Measurements from ENCODE around the gene PPP2R3B. TPM values are rescaled to one million over a fixed set of nuclear protein-coding genes. Genes with fewer than 3 reads are reported as not detected.
"Not testable (repeated sequence)": the region's sequence is repeated elsewhere in the genome, so short reads cannot be mapped to it uniquely, and the experiment has no call there.

Gene PPP2R3B
- total RNA-seq, result 10 to 100 TPM in 1 of 4 donors, 1 to 10 TPM in 3; 3.2 to 16.1 (median 6.6) TPM
- polyA plus RNA-seq, result 10 to 100 TPM in 1 of 3 donors, 1 to 10 TPM in 2; 2.1 to 13.3 (median 5.4) TPM

GRCh38 chrX:386768-387575 is at the start of gene PPP2R3B:
Gene PPP2R3B, minus strand, starts transcription at chrX:386907. Its CDS starts 216 bp downstream, at chrX:386691.
- Histone ChIP-seq H3K27me3 (no peaks in the 10 kb centered on the region), H3K27ac (peak within 1 kb of the TSS; percentile 88 to 100 (median 98)), H3K4me1 (peaks cover 0 to 15% (median 12%) of the 10 kb centered on the region in 4 donors), H3K9me3 (no peaks in the 10 kb centered on the region), H3K4me3 (peak within 1 kb of the TSS; percentile 61 to 92 (median 86)), H3K36me3 (no peaks in the 10 kb centered on the region)
- WGBS, 2 donors, result 0% methylated on average over 102 of the region's 102 CpGs
- intact Hi-C loops (cut with DNase I), result loop anchor here (1.0 to 10.0 kb wide), 2 partner anchors 69 to 1208 kb away; partner anchors contain the start of genes AKAP17A and GTPBP6
- TF ChIP-seq EP300 (IDR thresholded peaks at IDR 0.05), result peak in 1 of 4 donors; percentile 35
- TF ChIP-seq POLR2A (IDR thresholded peaks at IDR 0.05), result peak in 1 of 2 donors; percentile 13
- TF ChIP-seq CTCF (IDR thresholded peaks at IDR 0.05), result no peak
- peak in 3 of 4 donors; percentile 40 to 84 (median 74) for TF ChIP-seq POLR2AphosphoS5 (IDR thresholded peaks at IDR 0.05)
- DNase-seq, result peak; percentile 100

GRCh38 chrX:435536-436122 is 48.9 kb upstream of the PPP2R3B start:
- Histone ChIP-seq H3K36me3 (no peaks in the 10 kb centered on the region), H3K4me1 (no peaks in the 10 kb centered on the region), H3K9me3 (no peaks in the 10 kb centered on the region), H3K27ac (no peak overlapping the region), H3K27me3 (peaks cover 4 to 39% (median 17%) of the 10 kb centered on the region in 3 donors), H3K4me3 (no peak overlapping the region)
- WGBS, 2 donors, result 71 to 79% methylated on average over 29 of the region's 29 CpGs
- DNase-seq, result peak; percentile 46
- intact Hi-C loops (cut with DNase I), result no loop called here
- TF ChIP-seq POLR2A (IDR thresholded peaks at IDR 0.05) (no peak), CTCF (IDR thresholded peaks at IDR 0.05) (no peak), POLR2AphosphoS5 (IDR thresholded peaks at IDR 0.05) (no peak), EP300 (IDR thresholded peaks at IDR 0.05) (no peak)

- TF ChIP-seq POLR2AphosphoS5 (IDR thresholded peaks at IDR 0.05) (no peak), CTCF (IDR thresholded peaks at IDR 0.05) (no peak), EP300 (IDR thresholded peaks at IDR 0.05) (no peak), POLR2A (IDR thresholded peaks at IDR 0.05) (no peak)
- H3K36me3 ChIP-seq, result no peaks in the 10 kb centered on the region
- H3K27me3 ChIP-seq, result peaks cover 4 to 43% (median 17%) of the 10 kb centered on the region in 3 donors
- no peak overlapping the region for H3K4me3 ChIP-seq
- no peaks in the 10 kb centered on the region for H3K4me1 ChIP-seq
- no peak overlapping the region for H3K27ac ChIP-seq
- 68 to 72% methylated on average over 17 of the region's 17 CpGs for WGBS, 2 donors
- peak; percentile 27 for DNase-seq
- H3K9me3 ChIP-seq, result no peaks in the 10 kb centered on the region
- intact Hi-C loops (cut with DNase I), result no loop called here
Measured at GRCh38 chrX:434946-435345, 48.2 kb upstream of the PPP2R3B start.

- Histone ChIP-seq H3K27ac (no peak overlapping the region), H3K9me3 (no peaks in the 10 kb centered on the region), H3K4me3 (no peak overlapping the region), H3K27me3 (peaks cover 4 to 46% (median 16%) of the 10 kb centered on the region in 3 donors), H3K36me3 (no peaks in the 10 kb centered on the region), H3K4me1 (no peaks in the 10 kb centered on the region)
- DNase-seq, result peak; percentile 53
- WGBS, 2 donors, result 90 to 94% methylated on average over 26 of the region's 26 CpGs
- no peak for TF ChIP-seq EP300 (IDR thresholded peaks at IDR 0.05)
- TF ChIP-seq POLR2A (IDR thresholded peaks at IDR 0.05), result no peak
- TF ChIP-seq CTCF (IDR thresholded peaks at IDR 0.05), result no peak
- TF ChIP-seq POLR2AphosphoS5 (IDR thresholded peaks at IDR 0.05), result no peak
- intact Hi-C loops (cut with DNase I), result no loop called here
Measured at GRCh38 chrX:433771-434170, 47.1 kb upstream of the PPP2R3B start.

GRCh38 chrX:432666-433065 is 46.0 kb upstream of the PPP2R3B start:
- H3K9me3 ChIP-seq; H3K36me3 ChIP-seq; H3K27ac ChIP-seq; H3K4me1 ChIP-seq; intact Hi-C loops (cut with DNase I); H3K4me3 ChIP-seq: not testable (repeated sequence)
- DNase-seq, result peak; percentile 2
- peaks cover 1 to 46% (median 11%) of the 10 kb centered on the region in 3 donors for H3K27me3 ChIP-seq
- 89 to 93% methylated on average over 12 of the region's 12 CpGs for WGBS, 2 donors
